HepG2 (cell line): Measurements from ENCODE around the gene PLA2G4F. TPM values are rescaled to one million over a fixed set of nuclear protein-coding genes. Genes with fewer than 3 reads are reported as not detected.

Experiments
- ASH2L ChIP-seq: fragments of 300-600, 200-600 bp; sonication (generic); IDR thresholded peaks from 2 replicates; pipeline ENCODE4 v1.7.0; 2017; ENCODE audit warnings: low read depth, mild to moderate bottlenecking, moderate library complexity, mixed read lengths, low read length; ENCODE audit not compliant: insufficient read length
- CBX1 ChIP-seq: IDR thresholded peaks from one replicate; pipeline ENCODE4 v1.6.1; 2016; ENCODE audit warnings: antibody characterized with exemption, low read depth
- CHD4 ChIP-seq: fragments of 200-600 bp; sonication (generic); IDR thresholded peaks from 2 replicates; pipeline ENCODE4 v1.7.0; 2017; ENCODE audit warnings: mild to moderate bottlenecking, low read length, borderline replicate concordance
- DNMT1 ChIP-seq: sonication (generic); formaldehyde crosslinking; IDR thresholded peaks from 2 replicates; pipeline ENCODE4 v1.5.1; 2020; ENCODE audit warnings: mild to moderate bottlenecking, missing genetic modification reagents
- FOXP1 ChIP-seq, 2 experiments: fragments of 450-650 bp in 1 of 2; IDR thresholded peaks; 2 replicates each; pipeline ENCODE4 v1.6.1; 2017 to 2018; ENCODE audit warnings: antibody characterized with exemption in 1 of 2
- MBNL3 ChIP-seq: fragments of 250-450 bp; sonication (Bioruptor Pico); conservative IDR thresholded peaks from 2 replicates; pipeline ENCODE4 v1.8.0; 2022; ENCODE audit warnings: mild to moderate bottlenecking, inconsistent platforms
- NFIC ChIP-seq: IDR thresholded peaks from 2 replicates; pipeline ENCODE4 v1.6.1; 2012; ENCODE audit warnings: mild to moderate bottlenecking, low read length, inconsistent platforms
- PCBP1 ChIP-seq: fragments of 200-400 bp; formaldehyde crosslinking; IDR thresholded peaks from 2 replicates; pipeline ENCODE4 v1.6.1; 2017; ENCODE audit warnings: mild to moderate bottlenecking, low read depth, low read length, borderline replicate concordance
- POLR2A ChIP-seq, 2 experiments: IDR thresholded peaks; 2 replicates each; pipeline ENCODE4 v1.6.1; 2011; ENCODE audit warnings: low read depth in 2 of 2, low read length in 2 of 2, mild to moderate bottlenecking in 1 of 2, moderate library complexity in 1 of 2; ENCODE audit not compliant: insufficient read depth in 1 of 2
- PPARG ChIP-seq: conservative IDR thresholded peaks from 2 replicates; pipeline ENCODE4 v1.6.1; 2016; ENCODE audit warnings: missing biosample characterization, missing genetic modification reagents
- STAG1 ChIP-seq: sonication (generic); formaldehyde crosslinking; IDR thresholded peaks from 2 replicates; pipeline ENCODE4 v1.4.0; 2020; ENCODE audit warnings: missing genetic modification reagents
- ZFP41 ChIP-seq: sonication (generic); formaldehyde crosslinking; IDR thresholded peaks from 2 replicates; pipeline ENCODE4 v1.4.0; 2020; ENCODE audit warnings: mild to moderate bottlenecking, missing genetic modification reagents, borderline replicate concordance
- ZFP91 ChIP-seq: sonication (generic); formaldehyde crosslinking; IDR thresholded peaks from 2 replicates; pipeline ENCODE4 v1.9.0; 2022; ENCODE audit warnings: missing genetic modification reagents, mild to moderate bottlenecking, borderline replicate concordance
- ZMYM4 ChIP-seq: sonication (generic); formaldehyde crosslinking; IDR thresholded peaks from 2 replicates; pipeline ENCODE4 v1.8.1; 2023; ENCODE audit warnings: mild to moderate bottlenecking, missing genetic modification reagents
- ZNF251 ChIP-seq: sonication (generic); formaldehyde crosslinking; IDR thresholded peaks from 2 replicates; pipeline ENCODE4 v1.9.0; 2021; ENCODE audit warnings: mild to moderate bottlenecking, missing genetic modification reagents
- ZNF441 ChIP-seq: sonication (generic); formaldehyde crosslinking; IDR thresholded peaks from 2 replicates; pipeline ENCODE4 v1.7.0; 2021; ENCODE audit warnings: missing genetic modification reagents, borderline replicate concordance
- ZNF558 ChIP-seq: sonication (generic); formaldehyde crosslinking; IDR thresholded peaks from 2 replicates; pipeline ENCODE4 v1.9.0; 2022; ENCODE audit warnings: mild to moderate bottlenecking, missing genetic modification reagents, borderline replicate concordance
- ZNF580 ChIP-seq: IDR thresholded peaks from 2 replicates; pipeline ENCODE4 v1.6.1; 2016; ENCODE audit warnings: low read depth, borderline replicate concordance
- ZNF615 ChIP-seq: sonication (generic); formaldehyde crosslinking; IDR thresholded peaks from 2 replicates; pipeline ENCODE4 v1.5.0; 2020; ENCODE audit warnings: mild to moderate bottlenecking, missing genetic modification reagents, borderline replicate concordance
- ZNF674 ChIP-seq: sonication (generic); formaldehyde crosslinking; IDR thresholded peaks from 2 replicates; pipeline ENCODE4 v1.5.0; 2020; ENCODE audit warnings: low read depth, mild to moderate bottlenecking, missing genetic modification reagents
- ZSCAN20 ChIP-seq: sonication (generic); formaldehyde crosslinking; IDR thresholded peaks from 2 replicates; pipeline ENCODE4 v1.4.0; 2020; ENCODE audit warnings: missing genetic modification reagents, mild to moderate bottlenecking, borderline replicate concordance
- ZZZ3 ChIP-seq: sonication (generic); formaldehyde crosslinking; IDR thresholded peaks from 2 replicates; pipeline ENCODE4 v1.4.0; 2020; ENCODE audit warnings: missing genetic modification reagents, mild to moderate bottlenecking, borderline replicate concordance
- polyA plus RNA-seq, 8 experiments: library from polyadenylated mRNA; depleted of rRNA in 3 of 8; stranded (reverse) in 7 of 8; unstranded in 1 of 8; fragments of >200 nt; fragmentation: Illumina TruSeq in 4 of 8; extraction: Trizol in 4 of 8; gene quantifications; 2 replicates each; pipeline versions ENCODE4 v1.2.1 to v1.2.3, GENCODE V29; 2011 to 2016; ENCODE audit warnings: low read depth in 4 of 8, missing spikeins in 1 of 8, mixed read lengths in 1 of 8; ENCODE audit not compliant: insufficient read depth in 1 of 8
- total RNA-seq, 5 experiments: library from RNA; depleted of rRNA; stranded (reverse); fragments of >200 nt; fragmentation: Illumina TruSeq; extraction: Trizol; gene quantifications; 2 replicates each; pipeline ENCODE4 v1.2.3, GENCODE V29; 2016; ENCODE audit warnings: low read depth in 1 of 5
- TF ChIP-seq, protein P1 (sequence below): sonication (generic); formaldehyde crosslinking; conservative IDR thresholded peaks from 2 replicates; pipeline ENCODE4 v1.4.0; 2020; ENCODE audit warnings: missing genetic modification reagents
- TF ChIP-seq, protein P2 (sequence below): sonication (generic); formaldehyde crosslinking; IDR thresholded peaks from 2 replicates; pipeline ENCODE4 v1.8.0; 2022; ENCODE audit warnings: missing genetic modification reagents, low read depth, mild to moderate bottlenecking, borderline replicate concordance
- TF ChIP-seq, protein P3 (sequence below): IDR thresholded peaks from 2 replicates; pipeline ENCODE4 v1.6.1; 2016; ENCODE audit warnings: mild to moderate bottlenecking, missing biosample characterization, missing genetic modification reagents

PLA2G4F gene
- total and polyA plus RNA-seq, 2 of the 13 experiments (the other 11 are each of a cell fraction or from before 2014, with no cell fraction given) = 0.07 TPM; not detected in 1

GRCh38 chr15:42138968-42139386, 17.5 kb downstream of the PLA2G4F start (continued):
- TF ChIP-seq ZZZ3 (CRISPR knock-in tag) = no peak
- no peak for TF ChIP-seq ZNF615
- TF ChIP-seq ZMYM4 (CRISPR knock-in tag) = peak; percentile 90
- TF ChIP-seq ZNF558 (CRISPR knock-in tag) = no peak
- TF ChIP-seq MBNL3 (CRISPR knock-in tag) = no peak
- no peak for TF ChIP-seq POLR2A (IDR thresholded peaks at IDR 0.05; ENCODE audit: insufficient read depth in 1 of 2, low read depth in 2 of 2, low read length in 2 of 2)
- TF ChIP-seq DNMT1 (CRISPR knock-in tag) = no peak
- TF ChIP-seq ZNF251 (CRISPR knock-in tag) = no peak
- no peak for TF ChIP-seq ZSCAN20 (CRISPR knock-in tag)
- TF ChIP-seq PPARG = 0 out of 2 replicates have a peak, but pooled peaks have one; percentile 48
- no peak for TF ChIP-seq STAG1 (CRISPR knock-in tag)
- TF ChIP-seq ZNF674 (CRISPR knock-in tag) = no peak
- peak; percentile 89 for TF ChIP-seq FOXP1 (IDR thresholded peaks at IDR 0.05)
- peak; percentile 96 for TF ChIP-seq FOXP1 (CRISPR knock-in tag; IDR thresholded peaks at IDR 0.05)
- TF ChIP-seq ASH2L = no peak
- TF ChIP-seq, protein P1, sequence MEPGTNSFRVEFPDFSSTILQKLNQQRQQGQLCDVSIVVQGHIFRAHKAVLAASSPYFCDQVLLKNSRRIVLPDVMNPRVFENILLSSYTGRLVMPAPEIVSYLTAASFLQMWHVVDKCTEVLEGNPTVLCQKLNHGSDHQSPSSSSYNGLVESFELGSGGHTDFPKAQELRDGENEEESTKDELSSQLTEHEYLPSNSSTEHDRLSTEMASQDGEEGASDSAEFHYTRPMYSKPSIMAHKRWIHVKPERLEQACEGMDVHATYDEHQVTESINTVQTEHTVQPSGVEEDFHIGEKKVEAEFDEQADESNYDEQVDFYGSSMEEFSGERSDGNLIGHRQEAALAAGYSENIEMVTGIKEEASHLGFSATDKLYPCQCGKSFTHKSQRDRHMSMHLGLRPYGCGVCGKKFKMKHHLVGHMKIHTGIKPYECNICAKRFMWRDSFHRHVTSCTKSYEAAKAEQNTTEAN (CRISPR knock-in tag) = no peak
- TF ChIP-seq ZFP41 (CRISPR knock-in tag) = no peak
- peak; percentile 99 for TF ChIP-seq CBX1
- TF ChIP-seq NFIC = peak; percentile 70
- TF ChIP-seq ZFP91 (CRISPR knock-in tag) = no peak
- peak; percentile 59; the same call in 1 of the 2 replicates for TF ChIP-seq ZNF580 (CRISPR knock-in tag)
- TF ChIP-seq, protein P2, sequence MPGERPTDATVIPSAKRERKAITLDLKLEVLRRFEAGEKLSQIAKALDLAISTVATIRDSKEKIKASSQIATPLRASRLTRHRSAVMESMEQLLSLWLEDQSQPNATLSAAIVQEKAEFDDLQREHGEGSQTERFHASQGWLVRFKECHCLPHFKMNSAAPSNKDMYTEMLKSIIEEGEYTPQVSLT (CRISPR knock-in tag) = no peak
- no peak for TF ChIP-seq CHD4
- TF ChIP-seq, protein P3, sequence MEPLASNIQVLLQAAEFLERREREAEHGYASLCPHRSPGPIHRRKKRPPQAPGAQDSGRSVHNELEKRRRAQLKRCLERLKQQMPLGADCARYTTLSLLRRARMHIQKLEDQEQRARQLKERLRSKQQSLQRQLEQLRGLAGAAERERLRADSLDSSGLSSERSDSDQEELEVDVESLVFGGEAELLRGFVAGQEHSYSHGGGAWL (CRISPR knock-in tag) = 0 out of 2 replicates have a peak, but pooled peaks have one; percentile 45
- TF ChIP-seq PCBP1 = no peak
- TF ChIP-seq ZNF441 (CRISPR knock-in tag) = no peak
